Measurements from ENCODE around the gene HACL1. TPM values are rescaled to one million over a fixed set of nuclear protein-coding genes. Genes with fewer than 3 reads are reported as not detected.

Gene HACL1
- total RNA-seq, 1 experiment from 2014 or later = 18.6 TPM

GRCh38 chr3:15512166-15512565 lies 89.2 kb downstream of the HACL1 start:
- no peak for DNase-seq (ENCODE audit: low spot score)
- ChIA-PET CTCF (no interaction called here), POLR2A (ENCODE audit: low non-redundant PET) (no interaction called here)
- intact Hi-C loops (cut with micrococcal nuclease; ENCODE audit: unreplicated experiment) = no loop called here
- no peak for TF ChIP-seq CTCF (conservative IDR thresholded peaks at IDR 0.05; ENCODE audit: low read depth, low read length)
- no peak for TF ChIP-seq EZH2 (IDR thresholded peaks at IDR 0.05; ENCODE audit: borderline replicate concordance, low read depth, low read length, poor library complexity, severe bottlenecking)
- Histone ChIP-seq H3K4me3 (ENCODE audit: low read depth, low read length, poor library complexity, severe bottlenecking) (no peak overlapping the region), H3K4me1 (ENCODE audit: insufficient read depth, low read length, poor library complexity, severe bottlenecking) (no peaks in the 10 kb centered on the region), H3K27ac (ENCODE audit: low read depth, low read length, poor library complexity, severe bottlenecking) (no peak overlapping the region), H3K36me3 (ENCODE audit: insufficient read depth, low read length, poor library complexity, severe bottlenecking) (no peaks in the 10 kb centered on the region), H3K27me3 (replicated peaks; ENCODE audit: insufficient read depth, low read depth, low read length, poor library complexity) (no peaks in the 10 kb centered on the region), H3K9me3 (ENCODE audit: low read depth, low read length, poor library complexity, severe bottlenecking) (no peaks in the 10 kb centered on the region)
- no TSS peak for BruUV-seq (replicated peaks)

GRCh38 chr3:15511156-15511555 lies 90.2 kb downstream of the HACL1 start:
- H3K27me3 ChIP-seq (replicated peaks; ENCODE audit: insufficient read depth, low read depth, low read length, poor library complexity) = no peaks in the 10 kb centered on the region
- no peak overlapping the region for H3K4me3 ChIP-seq (ENCODE audit: low read depth, low read length, poor library complexity, severe bottlenecking)
- BruUV-seq (replicated peaks) = no TSS peak
- DNase-seq (ENCODE audit: low spot score) = no peak
- TF ChIP-seq CTCF (conservative IDR thresholded peaks at IDR 0.05; ENCODE audit: low read depth, low read length) (no peak), EZH2 (IDR thresholded peaks at IDR 0.05; ENCODE audit: borderline replicate concordance, low read depth, low read length, poor library complexity, severe bottlenecking) (no peak)
- no peak overlapping the region for H3K27ac ChIP-seq (ENCODE audit: low read depth, low read length, poor library complexity, severe bottlenecking)
- intact Hi-C loops (cut with micrococcal nuclease; ENCODE audit: unreplicated experiment) = no loop called here
- POLR2A ChIA-PET (ENCODE audit: low non-redundant PET) = no interaction called here
- CTCF ChIA-PET = no interaction called here
- no peaks in the 10 kb centered on the region for H3K9me3 ChIP-seq (ENCODE audit: low read depth, low read length, poor library complexity, severe bottlenecking)
- H3K36me3 ChIP-seq (ENCODE audit: insufficient read depth, low read length, poor library complexity, severe bottlenecking) = no peaks in the 10 kb centered on the region
- no peaks in the 10 kb centered on the region for H3K4me1 ChIP-seq (ENCODE audit: insufficient read depth, low read length, poor library complexity, severe bottlenecking)

Other genes with a start within 250 kb of the HACL1 start
- 24.4 and 25.7 TPM in 2 replicates for gene METTL6, start 174.0 kb downstream of the HACL1 start, total RNA-seq (2021)
- gene EAF1, start 174.0 kb downstream of the HACL1 start, total RNA-seq (2021) = 28.7 and 29.0 TPM in 2 replicates
- 0.21 and 1.3 TPM in 2 replicates for gene COLQ, start 79.9 kb downstream of the HACL1 start, total RNA-seq (2021)
- gene BTD, start 176 bp upstream of the HACL1 start, total RNA-seq (2021) = 5.6 and 7.6 TPM in 2 replicates
- gene ANKRD28, start 196.4 kb upstream of the HACL1 start, total RNA-seq (2021) = 29.9 and 36.9 TPM in 2 replicates